CD14-positive monocyte (primary cell): ENCODE measurements around the gene CWH43. TPM values are rescaled to one million over a fixed set of nuclear protein-coding genes. Genes with fewer than 3 reads are reported as not detected.
A peak's percentile ranks its signal among the peaks of the same experiment; 100 is the strongest.
"Not testable (repeated sequence)": the region's sequence is repeated elsewhere in the genome, so short reads cannot be mapped to it uniquely, and the experiment has no call there.

Experiments used
- DNase-seq, 3 donors: peaks; one replicate each; pipeline ENCODE4 v3.0.0-alpha.2; 2011 to 2022
- H2AFZ ChIP-seq: 2 replicates; pipeline ENCODE4 v1.6.0; 2012; ENCODE audit warnings: mild to moderate bottlenecking, low read depth, low read length, inconsistent platforms; ENCODE audit not compliant: insufficient read depth, poor library complexity, severe bottlenecking
- H3K27ac ChIP-seq, 2 donors: 1 replicate in 1 of 2; 2 replicates in 1 of 2; pipeline ENCODE4 v1.5.1; 2012 to 2013; ENCODE audit warnings: low read length in 2 of 2, control low read depth in 1 of 2, inconsistent platforms in 1 of 2, low read depth in 1 of 2, mild to moderate bottlenecking in 1 of 2
- H3K27me3 ChIP-seq, 2 donors: one replicate each; pipeline versions ENCODE4 v1.6.0 to v1.6.1; 2011 to 2013; ENCODE audit warnings: low read length in 2 of 2; ENCODE audit not compliant: control insufficient read depth in 2 of 2, insufficient read depth in 2 of 2
- H3K36me3 ChIP-seq, 2 donors: replicated peaks in 1 of 2; 1 replicate in 1 of 2; 2 replicates in 1 of 2; pipeline versions ENCODE4 v1.5.1 to v1.6.1; 2012 to 2013; ENCODE audit warnings: low read length in 2 of 2, control low read depth in 1 of 2, inconsistent platforms in 1 of 2, mild to moderate bottlenecking in 1 of 2; ENCODE audit not compliant: insufficient read depth in 2 of 2, control insufficient read depth in 1 of 2
- H3K4me1 ChIP-seq, 2 donors: 1 replicate in 1 of 2; 2 replicates in 1 of 2; pipeline versions ENCODE4 v1.5.1 to v1.6.1; 2012 to 2013; ENCODE audit warnings: low read length in 2 of 2, control low read depth in 1 of 2, inconsistent platforms in 1 of 2, mild to moderate bottlenecking in 1 of 2, moderate library complexity in 1 of 2; ENCODE audit not compliant: insufficient read depth in 2 of 2, control insufficient read depth in 1 of 2
- H3K4me2 ChIP-seq: replicated peaks from 2 replicates; pipeline ENCODE3; 2012; ENCODE audit warnings: low read length, moderate library complexity, mild to moderate bottlenecking; ENCODE audit not compliant: poor library complexity, severe bottlenecking; ENCODE audit errors: extremely low read depth
- H3K4me3 ChIP-seq, 3 experiments: fragments of 200-600 bp in 1 of 3; sonication (generic) in 1 of 3; replicated peaks in 1 of 3; 1 replicate in 2 of 3; 2 replicates in 1 of 3; pipeline ENCODE4 v1.5.1; 2011 to 2013; ENCODE audit warnings: low read length in 3 of 3, mild to moderate bottlenecking in 3 of 3, control low read depth in 2 of 3, low read depth in 2 of 3, inconsistent platforms in 1 of 3, moderate library complexity in 1 of 3
- H3K79me2 ChIP-seq: 2 replicates; pipeline ENCODE4 v1.6.0; 2012; ENCODE audit warnings: mild to moderate bottlenecking, control low read depth, inconsistent platforms, low read length, moderate library complexity; ENCODE audit not compliant: insufficient read depth
- H3K9ac ChIP-seq: 2 replicates; pipeline ENCODE4 v1.6.0; 2017; ENCODE audit warnings: low read length, mild to moderate bottlenecking; ENCODE audit not compliant: insufficient read depth, poor library complexity, severe bottlenecking
- H3K9me3 ChIP-seq, 2 donors: replicated peaks in 1 of 2; 1 replicate in 1 of 2; 2 replicates in 1 of 2; pipeline versions ENCODE4 v1.5.1 to v1.6.1; 2012 to 2013; ENCODE audit warnings: low read length in 2 of 2, control low read depth in 1 of 2; ENCODE audit not compliant: control insufficient read depth in 1 of 2, insufficient read depth in 1 of 2
- H4K20me1 ChIP-seq: 2 replicates; pipeline ENCODE4 v1.6.0; 2012; ENCODE audit warnings: mild to moderate bottlenecking, low read length, control low read depth, moderate library complexity; ENCODE audit not compliant: insufficient read depth
- H3K27ac Mint-ChIP-seq, 7 donors: one replicate each; pipeline ENCODE4 v1.8.0; 2020; ENCODE audit warnings: mild to moderate bottlenecking in 7 of 7, mixed read lengths in 7 of 7, moderate library complexity in 6 of 7, inconsistent platforms in 2 of 7
- H3K27me3 Mint-ChIP-seq, 3 donors: one replicate each; pipeline ENCODE4 v1.8.0; 2021 to 2022; ENCODE audit warnings: low read depth in 3 of 3, mild to moderate bottlenecking in 3 of 3, mixed read lengths in 3 of 3, moderate library complexity in 3 of 3, inconsistent platforms in 1 of 3
- H3K36me3 Mint-ChIP-seq, 2 donors: one replicate each; pipeline ENCODE4 v1.8.0; 2020; ENCODE audit warnings: mixed read lengths in 2 of 2, inconsistent platforms in 1 of 2, mild to moderate bottlenecking in 1 of 2
- H3K4me1 Mint-ChIP-seq: one replicate; pipeline ENCODE4 v1.8.0; 2020; ENCODE audit warnings: mild to moderate bottlenecking, mixed read lengths
- H3K4me3 Mint-ChIP-seq, 2 donors: one replicate each; pipeline ENCODE4 v1.8.0; 2020; ENCODE audit warnings: mild to moderate bottlenecking in 2 of 2, mixed read lengths in 2 of 2, moderate library complexity in 1 of 2
- H3K9me3 Mint-ChIP-seq, 7 donors: one replicate each; pipeline ENCODE4 v1.8.0; 2020 to 2022; ENCODE audit warnings: mixed read lengths in 7 of 7, mild to moderate bottlenecking in 6 of 7, moderate library complexity in 6 of 7, inconsistent platforms in 2 of 7
- WGBS: methylation state at CpG from one replicate; pipeline ENCODE4 v1.1.5; 2013; ENCODE audit warnings: missing lambda C conversion rate; ENCODE audit not compliant: insufficient coverage; 5-methylcytosine and 5-hydroxymethylcytosine counted together
- intact Hi-C, 2 donors: fragments of 100-400 bp; cut with micrococcal nuclease; formaldehyde crosslinking; loops; one replicate each; pipeline versions ENCODE4 v1.15.0 to v1.15.1; 2023
- polyA plus RNA-seq, 3 donors: library from polyadenylated mRNA; depleted of rRNA in 1 of 3; unstranded in 2 of 3; stranded (reverse) in 1 of 3; fragments of 300-500 nt in 2 of 3; fragments of >200 nt in 1 of 3; fragmentation: Illumina TruSeq in 2 of 3; gene quantifications; 1 replicate in 2 of 3; 2 replicates in 1 of 3; pipeline ENCODE4 v1.2.3, GENCODE V29; 2012 to 2021

Gene CWH43
- polyA plus RNA-seq, 3 donors = not detected

- H3K27me3 Mint-ChIP-seq, H3K4me1 ChIP-seq, H3K79me2 ChIP-seq, H2AFZ ChIP-seq, H3K4me1 Mint-ChIP-seq, H4K20me1 ChIP-seq, H3K27ac ChIP-seq, H3K36me3 ChIP-seq, H3K4me3 Mint-ChIP-seq, H3K9ac ChIP-seq, H3K36me3 Mint-ChIP-seq, H3K27me3 ChIP-seq, intact Hi-C loops, DNase-seq, H3K27ac Mint-ChIP-seq, H3K4me2 ChIP-seq: not testable (repeated sequence)
- WGBS = 73% methylated on average over 7 of the region's 7 CpGs
- peak overlapping the region in 1 of 3 experiments; percentile 18 for H3K4me3 ChIP-seq
- H3K9me3 Mint-ChIP-seq = peaks cover 27 to 31% (median 30%) of the 10 kb centered on the region in 7 donors
- peaks cover 30 to 45% of the 10 kb centered on the region in 2 donors for H3K9me3 ChIP-seq
Measured at GRCh38 chr4:49091883-49092282, 105.8 kb downstream of the CWH43 start.

GRCh38 chr4:49092608-49093135 is 106.6 kb downstream of the CWH43 start:
- DNase-seq, H3K27me3 Mint-ChIP-seq, H3K4me3 Mint-ChIP-seq, H3K36me3 Mint-ChIP-seq, intact Hi-C loops, H4K20me1 ChIP-seq, H2AFZ ChIP-seq, H3K27ac Mint-ChIP-seq, H3K27me3 ChIP-seq, H3K4me2 ChIP-seq, H3K36me3 ChIP-seq, H3K4me1 ChIP-seq, H3K79me2 ChIP-seq, H3K27ac ChIP-seq, H3K9ac ChIP-seq, H3K4me1 Mint-ChIP-seq: not testable (repeated sequence)
- peaks cover 38 to 46% of the 10 kb centered on the region in 2 donors for H3K9me3 ChIP-seq
- peaks cover 34 to 39% (median 36%) of the 10 kb centered on the region in 7 donors for H3K9me3 Mint-ChIP-seq
- H3K4me3 ChIP-seq = peak overlapping the region in 1 of 3 experiments; percentile 18
- 67% methylated on average over 7 of the region's 11 CpGs for WGBS

- H3K4me2 ChIP-seq, H3K27me3 ChIP-seq, H3K9ac ChIP-seq, H3K4me1 Mint-ChIP-seq, H3K4me1 ChIP-seq, H3K36me3 ChIP-seq, intact Hi-C loops, H4K20me1 ChIP-seq, H3K4me3 Mint-ChIP-seq, H3K27ac ChIP-seq, H3K79me2 ChIP-seq, DNase-seq, H2AFZ ChIP-seq, H3K27ac Mint-ChIP-seq, H3K36me3 Mint-ChIP-seq, H3K27me3 Mint-ChIP-seq: not testable (repeated sequence)
- peak overlapping the region in 1 of 3 experiments; percentile 0 for H3K4me3 ChIP-seq
- peaks cover 63 to 67% of the 10 kb centered on the region in 2 donors for H3K9me3 ChIP-seq
- WGBS = 83% methylated on average over 11 of the region's 11 CpGs
- peaks cover 56 to 66% (median 63%) of the 10 kb centered on the region in 7 donors for H3K9me3 Mint-ChIP-seq
Measured at GRCh38 chr4:49096215-49096614, 110.1 kb downstream of the CWH43 start.

GRCh38 chr4:49096627-49097026 is 110.6 kb downstream of the CWH43 start:
- H4K20me1 ChIP-seq, H3K4me1 Mint-ChIP-seq, H3K27ac Mint-ChIP-seq, H3K27ac ChIP-seq, H2AFZ ChIP-seq, H3K27me3 Mint-ChIP-seq, H3K79me2 ChIP-seq, intact Hi-C loops, H3K36me3 ChIP-seq, H3K4me1 ChIP-seq, H3K4me3 Mint-ChIP-seq, DNase-seq, H3K36me3 Mint-ChIP-seq, H3K9ac ChIP-seq, H3K4me2 ChIP-seq, H3K27me3 ChIP-seq: not testable (repeated sequence)
- Histone ChIP-seq H3K4me3 (peak overlapping the region in 1 of 3 experiments; percentile 0), H3K9me3 (peaks cover 59 to 63% of the 10 kb centered on the region in 2 donors)
- peaks cover 55 to 65% (median 62%) of the 10 kb centered on the region in 7 donors for H3K9me3 Mint-ChIP-seq
- 72% methylated on average over 8 of the region's 8 CpGs for WGBS
